ENCODE measurements around the gene SSBP4. TPM values are rescaled to one million over a fixed set of nuclear protein-coding genes. Genes with fewer than 3 reads are reported as not detected.
A peak's percentile ranks its signal among the peaks of the same experiment; 100 is the strongest.

Gene SSBP4
- total and polyA plus RNA-seq, 2 experiments from 2014 or later = 46.9 to 169 TPM

DNA sequence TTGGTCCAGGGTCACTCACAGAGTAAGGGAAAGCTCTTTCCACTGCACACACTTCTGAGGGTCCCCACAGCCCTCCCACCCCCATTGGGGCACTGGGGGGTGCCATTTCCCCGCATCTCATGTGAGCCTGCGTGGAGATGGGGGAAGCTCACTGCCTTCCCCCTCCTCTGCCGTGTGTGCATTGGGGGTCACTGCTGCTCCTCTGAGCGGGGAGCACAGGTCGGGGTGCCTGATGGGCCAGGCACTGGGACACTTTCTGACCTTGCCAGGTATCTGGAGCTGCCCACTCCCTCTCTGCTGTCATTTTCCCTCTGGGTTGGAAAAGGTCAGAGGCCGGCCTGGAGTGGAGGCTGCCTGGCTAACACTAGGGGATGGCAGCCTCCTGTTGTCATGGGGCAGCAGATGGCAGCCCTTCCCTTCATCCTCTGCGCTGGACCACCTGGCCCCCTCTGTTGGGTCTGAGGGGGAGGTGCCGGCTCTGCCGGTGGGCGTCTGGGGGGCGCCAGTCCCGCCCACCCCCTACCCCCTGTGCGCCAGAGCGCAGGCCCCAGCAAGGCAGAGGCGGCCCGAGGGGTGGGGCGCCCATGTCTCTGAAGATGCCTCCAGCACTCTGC, 9.1 kb downstream of the SSBP4 start:
- Histone ChIP-seq H3K36me3 (ENCODE audit: low read depth) (no peaks in the 10 kb centered on the region), H2AFZ (no peak overlapping the region), H3K9me2 (ENCODE audit: insufficient read depth) (no peaks in the 10 kb centered on the region), H4K20me1 (ENCODE audit: insufficient read depth) (no peaks in the 10 kb centered on the region), H3K4me2 (ENCODE audit: unreplicated experiment) (peak overlapping the region; percentile 36), H3K4me1 (ENCODE audit: insufficient read depth) (peaks cover 30% of the 10 kb centered on the region), H3K9ac (peak overlapping the region; percentile 80), H3K79me2 (ENCODE audit: insufficient read depth) (peaks cover 63% of the 10 kb centered on the region), H3K27ac (peak overlapping the region; percentile 69), H3K4me3 (no peak overlapping the region), H3F3A (ENCODE audit: insufficient read depth) (peaks cover 6% of the 10 kb centered on the region), H3K9me3 (ENCODE audit: low read depth) (no peaks in the 10 kb centered on the region), H3K27me3 (replicated peaks; ENCODE audit: insufficient read depth) (no peaks in the 10 kb centered on the region)
- TF ChIP-seq EZH2phosphoT487 (IDR thresholded peaks at IDR 0.05; ENCODE audit: insufficient read depth, low read depth) = no peak
- TF ChIP-seq EZH2 (IDR thresholded peaks at IDR 0.05; ENCODE audit: insufficient read depth, poor library complexity, severe bottlenecking) = no peak
- no peak for DNase-seq
- in situ Hi-C loops (cut with MboI) = no loop called here
- WGBS, 2 experiments (ENCODE audit: low coverage in 1 of 2, low lambda C conversion rate in 2 of 2, missing lambda C conversion rate in 2 of 2) = 49 to 63% methylated on average over 11 to 17 of the region's 17 CpGs

DNA sequence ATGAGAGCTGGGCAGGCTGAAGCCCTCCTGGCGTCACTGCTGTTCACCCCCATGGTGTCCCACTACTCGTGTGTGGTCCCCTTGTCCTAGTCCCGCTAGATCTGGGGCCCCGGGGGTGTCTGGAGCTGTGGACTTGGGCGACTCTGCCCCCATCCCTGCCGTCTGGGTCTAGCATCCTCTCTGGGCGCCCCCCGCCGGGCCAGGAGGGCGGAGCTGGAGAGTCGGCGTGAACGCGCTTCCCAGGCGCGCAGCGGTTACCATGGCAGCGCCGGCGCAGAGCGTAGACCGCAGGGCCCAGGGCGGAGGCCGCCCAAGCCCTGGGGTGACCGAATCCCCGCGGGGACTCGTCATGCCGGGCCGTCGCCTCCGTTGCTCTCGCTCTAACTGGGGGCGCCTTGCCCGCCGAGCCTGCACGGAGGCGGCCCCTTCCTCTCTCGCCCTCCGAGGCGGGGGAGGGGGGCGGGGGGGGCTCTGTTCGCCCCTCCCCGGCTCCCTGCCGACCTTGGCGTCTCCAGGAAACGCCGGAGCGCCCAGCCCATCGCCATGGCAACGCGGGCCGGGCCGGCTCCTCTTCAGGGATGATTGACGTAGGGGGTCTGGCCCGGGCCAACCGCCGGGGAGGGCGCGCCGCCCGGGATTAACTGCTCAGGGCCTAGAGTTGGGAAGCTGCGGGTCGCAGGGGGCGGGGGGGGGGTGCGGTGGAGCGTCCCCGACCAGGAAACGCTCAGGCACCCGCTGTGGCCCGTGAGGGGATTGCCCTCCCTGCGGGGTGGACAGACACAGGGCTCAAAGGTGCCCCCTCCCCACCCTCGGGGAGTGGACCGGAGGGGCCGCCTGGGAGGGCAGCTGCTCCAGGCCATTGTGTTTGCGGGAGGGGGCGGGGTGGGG, 9.8 kb downstream of the SSBP4 start:
- peak overlapping the region; percentile 36 for H3K4me2 ChIP-seq (ENCODE audit: unreplicated experiment)
- TF ChIP-seq EZH2phosphoT487 (IDR thresholded peaks at IDR 0.05; ENCODE audit: insufficient read depth, low read depth) (no peak), EZH2 (IDR thresholded peaks at IDR 0.05; ENCODE audit: insufficient read depth, poor library complexity, severe bottlenecking) (no peak)
- no peaks in the 10 kb centered on the region for H3K36me3 ChIP-seq (ENCODE audit: low read depth)
- peak overlapping the region; percentile 69 for H3K27ac ChIP-seq
- no peaks in the 10 kb centered on the region for H3K9me2 ChIP-seq (ENCODE audit: insufficient read depth)
- H3K4me3 ChIP-seq = peak overlapping the region; percentile 49
- peaks cover 3% of the 10 kb centered on the region for H3F3A ChIP-seq (ENCODE audit: insufficient read depth)
- peak; percentile 97 for DNase-seq
- H2AFZ ChIP-seq = no peak overlapping the region
- peak overlapping the region; percentile 80 for H3K9ac ChIP-seq
- H3K27me3 ChIP-seq (replicated peaks; ENCODE audit: insufficient read depth) = no peaks in the 10 kb centered on the region
- H4K20me1 ChIP-seq (ENCODE audit: insufficient read depth) = no peaks in the 10 kb centered on the region
- 5 to 6% methylated on average over 42 to 67 of the region's 77 CpGs for WGBS, 2 experiments (ENCODE audit: low coverage in 1 of 2, low lambda C conversion rate in 2 of 2, missing lambda C conversion rate in 2 of 2)
- peaks cover 30% of the 10 kb centered on the region for H3K4me1 ChIP-seq (ENCODE audit: insufficient read depth)
- peaks cover 56% of the 10 kb centered on the region for H3K79me2 ChIP-seq (ENCODE audit: insufficient read depth)
- in situ Hi-C loops (cut with MboI) = no loop called here
- H3K9me3 ChIP-seq (ENCODE audit: low read depth) = no peaks in the 10 kb centered on the region

DNA sequence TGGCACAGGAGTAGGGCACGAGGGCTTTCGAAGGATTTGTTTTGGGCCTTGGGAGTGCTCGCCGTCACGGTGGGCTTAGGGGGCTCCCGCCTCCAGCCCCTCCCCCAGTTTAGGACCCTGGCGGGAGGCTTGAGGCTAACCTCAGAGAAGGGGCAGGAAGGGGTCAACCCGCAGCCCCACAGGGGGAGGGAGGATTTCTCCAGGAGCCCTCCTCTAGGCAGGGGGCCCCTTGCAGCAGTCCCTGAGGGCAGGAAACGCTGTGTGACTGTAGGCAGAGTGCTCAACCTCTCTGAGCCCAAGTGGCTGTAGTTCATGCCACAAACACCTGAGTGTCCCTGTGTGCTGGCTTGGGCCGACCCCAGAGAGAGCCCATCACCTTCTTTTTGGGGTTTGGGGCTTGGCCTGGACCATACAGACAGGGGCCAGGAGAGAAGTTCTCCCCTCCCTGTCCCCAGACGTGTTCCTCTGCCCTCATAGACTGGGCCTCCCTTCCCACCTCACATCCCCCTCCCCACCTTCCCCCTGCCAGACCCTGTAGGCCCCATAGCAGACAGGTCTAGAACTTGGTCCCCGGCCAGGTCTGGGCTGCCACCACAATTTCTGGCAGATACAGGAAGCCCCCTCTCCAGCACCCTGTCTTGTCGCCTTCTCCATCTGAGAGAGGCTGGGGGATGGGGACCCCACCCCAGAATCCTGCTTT, 10.7 kb downstream of the SSBP4 start:
- in situ Hi-C loops (cut with MboI) = no loop called here
- Histone ChIP-seq H3K9me3 (ENCODE audit: low read depth) (no peaks in the 10 kb centered on the region), H2AFZ (no peak overlapping the region), H3K27me3 (replicated peaks; ENCODE audit: insufficient read depth) (no peaks in the 10 kb centered on the region), H3K9ac (peak overlapping the region; percentile 80), H3K4me2 (ENCODE audit: unreplicated experiment) (peak overlapping the region; percentile 36), H3K79me2 (ENCODE audit: insufficient read depth) (peaks cover 47% of the 10 kb centered on the region), H3K4me1 (ENCODE audit: insufficient read depth) (peaks cover 30% of the 10 kb centered on the region), H3K27ac (peak overlapping the region; percentile 69), H3K9me2 (ENCODE audit: insufficient read depth) (no peaks in the 10 kb centered on the region), H3K36me3 (ENCODE audit: low read depth) (no peaks in the 10 kb centered on the region), H3K4me3 (peak overlapping the region; percentile 49; the same call in 1 of the 2 replicates), H3F3A (ENCODE audit: insufficient read depth) (peaks cover 3% of the 10 kb centered on the region), H4K20me1 (ENCODE audit: insufficient read depth) (no peaks in the 10 kb centered on the region)
- WGBS, 2 experiments (ENCODE audit: low coverage in 1 of 2, low lambda C conversion rate in 2 of 2, missing lambda C conversion rate in 2 of 2) = 78 to 89% methylated on average over 8 to 13 of the region's 13 CpGs
- DNase-seq = no peak
- TF ChIP-seq EZH2 (IDR thresholded peaks at IDR 0.05; ENCODE audit: insufficient read depth, poor library complexity, severe bottlenecking) (no peak), EZH2phosphoT487 (IDR thresholded peaks at IDR 0.05; ENCODE audit: insufficient read depth, low read depth) (no peak)

DNA sequence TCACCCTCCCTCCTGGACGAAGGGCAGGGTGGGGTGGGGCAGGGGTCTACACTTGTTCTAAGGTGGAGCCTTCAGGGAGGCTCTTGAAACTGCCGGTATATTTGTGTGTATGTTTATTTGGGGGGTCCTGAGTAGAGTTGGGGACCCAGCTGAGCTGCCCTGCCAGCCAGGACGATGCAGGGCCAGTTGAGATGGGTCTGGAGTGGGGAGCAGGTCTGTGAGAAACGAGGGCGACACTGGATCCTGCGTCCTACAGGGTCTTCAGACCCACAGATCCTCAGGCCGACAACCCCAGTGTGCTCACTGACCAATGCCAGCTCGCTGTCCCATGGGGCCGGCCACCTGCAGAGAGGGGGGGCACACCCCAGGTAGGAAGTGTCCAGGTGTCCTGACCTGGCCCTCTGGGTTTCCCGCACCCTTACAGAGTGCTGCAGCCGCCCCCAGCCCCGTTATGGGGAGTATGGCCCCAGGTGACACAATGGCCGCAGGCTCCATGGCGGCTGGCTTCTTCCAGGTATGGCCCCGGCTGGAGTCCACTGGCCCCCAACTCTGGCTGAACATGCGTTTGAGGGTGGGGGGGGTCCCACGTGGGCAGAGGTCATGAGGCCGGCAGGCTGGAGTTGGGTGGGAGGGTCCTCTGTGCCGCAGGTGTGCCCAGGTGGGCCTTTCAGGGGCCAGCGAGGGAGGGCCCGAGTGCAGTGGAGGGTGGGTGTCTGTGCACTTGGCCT, 11.4 kb downstream of the SSBP4 start:
- Histone ChIP-seq H3K4me1 (ENCODE audit: insufficient read depth) (peaks cover 26% of the 10 kb centered on the region), H3K9me2 (ENCODE audit: insufficient read depth) (no peaks in the 10 kb centered on the region), H2AFZ (no peak overlapping the region), H3K4me3 (no peak overlapping the region), H3K36me3 (ENCODE audit: low read depth) (no peaks in the 10 kb centered on the region), H4K20me1 (ENCODE audit: insufficient read depth) (no peaks in the 10 kb centered on the region), H3K27ac (no peak overlapping the region), H3F3A (ENCODE audit: insufficient read depth) (peaks cover 3% of the 10 kb centered on the region), H3K9me3 (ENCODE audit: low read depth) (no peaks in the 10 kb centered on the region), H3K4me2 (ENCODE audit: unreplicated experiment) (no peak overlapping the region), H3K9ac (no peak overlapping the region), H3K79me2 (ENCODE audit: insufficient read depth) (peaks cover 41% of the 10 kb centered on the region), H3K27me3 (replicated peaks; ENCODE audit: insufficient read depth) (no peaks in the 10 kb centered on the region)
- in situ Hi-C loops (cut with MboI) = no loop called here
- TF ChIP-seq EZH2 (IDR thresholded peaks at IDR 0.05; ENCODE audit: insufficient read depth, poor library complexity, severe bottlenecking) (no peak), EZH2phosphoT487 (IDR thresholded peaks at IDR 0.05; ENCODE audit: insufficient read depth, low read depth) (no peak)
- WGBS, 2 experiments (ENCODE audit: low coverage in 1 of 2, low lambda C conversion rate in 2 of 2, missing lambda C conversion rate in 2 of 2) = 87 to 88% methylated on average over 21 of the region's 21 CpGs
- no peak for DNase-seq

All from GM23248 (cell line).